H54 (cell line): ENCODE results near the gene LANCL3.

Source experiments
- DNase-seq: peaks from one replicate; pipeline ENCODE4 v3.0.0; 2011; ENCODE audit warnings: low spot score, mixed read lengths; ENCODE audit not compliant: insufficient read length
- FAIRE-seq: peaks from 3 replicates; lab custom pipeline; 2011; peaks lifted over from hg19 to GRCh38; lab: Jason Lieb, UNC
- POLR2A ChIP-seq: IDR thresholded peaks from 2 replicates; pipeline ENCODE4 v1.6.1; 2011; ENCODE audit warnings: low read depth, mild to moderate bottlenecking, low read length

LANCL3 gene

DNA sequence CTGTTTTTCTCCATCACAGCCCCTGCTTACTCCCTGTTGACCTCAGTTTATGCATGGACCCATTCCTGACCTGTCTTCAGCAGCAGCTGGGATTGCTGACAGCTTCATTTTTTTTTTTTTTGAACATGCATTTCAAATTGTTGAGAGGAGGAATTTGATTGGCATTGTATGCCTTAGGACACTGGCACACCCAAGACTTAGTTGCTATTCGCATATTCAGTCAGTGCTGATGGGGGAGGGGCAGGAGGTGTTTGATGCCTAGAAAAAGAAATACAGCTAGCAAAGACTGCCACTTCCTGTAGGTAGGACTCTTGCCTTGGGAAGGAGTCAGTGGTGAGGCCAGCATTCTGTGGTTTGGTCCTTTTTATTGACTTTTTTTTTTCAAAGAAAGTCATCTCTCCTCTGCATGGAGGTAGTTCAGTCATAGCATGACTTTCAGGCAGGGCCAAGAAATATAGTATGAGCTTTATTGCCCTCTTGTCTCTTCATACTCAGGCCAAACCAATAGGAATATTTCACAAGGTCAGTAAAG, 80.5 kb downstream of the LANCL3 start:
- no peak for FAIRE-seq
- DNase-seq = no peak
- no peak for TF ChIP-seq POLR2A

GRCh38 chrX:37652589-37653231, 81.2 kb downstream of the LANCL3 start:
- FAIRE-seq (no peak), DNase-seq (no peak)
- TF ChIP-seq POLR2A = no peak

- FAIRE-seq (no peak), DNase-seq (no peak)
- TF ChIP-seq POLR2A = no peak
Measured at GRCh38 chrX:37653397-37654085, 82.1 kb downstream of the LANCL3 start.

GRCh38 chrX:37658343-37659030, 87.0 kb downstream of the LANCL3 start:
- TF ChIP-seq POLR2A = no peak
- FAIRE-seq (no peak), DNase-seq (no peak)

GRCh38 chrX:37659047-37659446, 87.6 kb downstream of the LANCL3 start:
- FAIRE-seq (no peak), DNase-seq (no peak)
- no peak for TF ChIP-seq POLR2A

GRCh38 chrX:37662181-37662580, 90.7 kb downstream of the LANCL3 start:
- no peak for TF ChIP-seq POLR2A
- FAIRE-seq (no peak), DNase-seq (no peak)

DNA sequence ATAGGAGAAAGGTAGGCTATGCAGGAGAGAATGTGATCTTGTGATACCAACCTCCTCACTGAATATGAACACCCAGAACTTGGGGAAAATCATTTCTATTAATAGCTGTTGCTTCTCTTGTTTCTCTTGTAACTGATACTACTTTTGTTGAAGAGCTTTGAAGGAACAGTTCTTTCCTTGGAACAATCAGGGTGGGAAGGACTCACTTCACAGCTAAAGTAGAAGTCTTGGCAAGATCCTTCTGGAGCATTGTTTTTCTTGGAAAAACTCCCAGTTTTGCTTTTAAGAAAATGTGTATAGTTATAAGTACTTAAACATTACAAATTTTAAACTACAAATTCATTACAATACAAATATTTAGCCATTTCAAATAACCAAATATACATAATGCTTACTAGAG, 95.1 kb downstream of the LANCL3 start:
- TF ChIP-seq POLR2A = no peak
- FAIRE-seq (no peak), DNase-seq (no peak)

- no peak for TF ChIP-seq POLR2A
- FAIRE-seq (no peak), DNase-seq (no peak)
Measured at GRCh38 chrX:37667141-37667540, 95.7 kb downstream of the LANCL3 start.

DNA sequence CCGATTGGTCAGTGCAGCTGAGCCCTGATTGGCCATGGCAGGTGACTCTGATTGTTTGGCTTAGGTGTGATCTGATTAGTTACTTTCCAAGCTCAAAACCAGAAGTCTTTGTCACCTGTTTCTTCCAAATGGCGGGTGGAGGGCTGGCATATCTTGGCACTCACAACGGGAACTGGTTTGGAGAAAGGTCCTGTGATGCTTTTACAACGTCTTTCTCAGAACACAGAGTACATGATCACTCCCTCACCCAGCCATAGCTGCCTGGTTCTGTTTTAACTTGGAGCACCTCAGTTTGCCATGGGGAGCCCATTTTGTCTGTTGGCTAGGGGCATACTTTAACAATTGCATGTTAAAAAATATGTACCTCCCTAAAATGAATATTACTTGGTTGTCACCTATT, 101.1 kb downstream of the LANCL3 start:
- TF ChIP-seq POLR2A = no peak
- DNase-seq = no peak
- FAIRE-seq = no peak

DNA sequence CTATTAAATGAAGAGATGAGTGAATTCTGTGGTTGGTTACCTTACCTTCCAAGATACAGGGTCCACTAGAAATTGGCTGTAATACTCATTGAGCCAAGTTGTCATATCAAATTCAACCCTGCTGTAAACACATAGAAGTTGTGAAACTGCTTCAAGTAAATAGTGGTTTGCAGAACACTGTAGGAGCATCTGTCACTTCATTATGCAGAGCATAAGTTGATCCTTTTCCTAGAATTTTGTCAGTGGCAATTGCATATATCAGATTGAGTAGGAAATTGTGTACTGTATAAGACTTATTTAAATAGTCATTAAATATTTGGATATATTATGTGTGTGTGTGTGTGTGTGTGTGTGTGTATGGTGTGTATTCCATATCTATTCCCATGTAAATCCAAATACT, 105.3 kb downstream of the LANCL3 start:
- FAIRE-seq = no peak
- no peak for DNase-seq
- TF ChIP-seq POLR2A = no peak

DNA sequence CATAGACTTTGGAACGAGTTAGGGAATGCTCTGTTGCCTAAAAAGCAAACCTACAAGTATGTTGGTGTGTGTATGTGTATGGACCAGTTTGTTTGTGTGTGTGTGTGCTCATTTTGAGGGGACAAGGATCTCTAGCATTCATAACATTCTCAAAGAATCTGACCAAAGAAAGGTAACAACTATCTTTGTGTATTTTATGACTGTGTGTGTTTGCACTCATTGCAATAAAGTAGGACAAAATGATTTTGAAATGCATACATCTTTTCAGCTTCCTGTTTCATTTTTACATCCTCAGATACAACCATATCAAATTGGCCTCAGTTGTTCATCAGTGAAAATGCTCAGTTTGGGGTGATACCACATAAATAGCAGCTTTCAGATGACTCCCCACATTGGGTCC, 105.8 kb downstream of the LANCL3 start:
- TF ChIP-seq POLR2A = no peak
- DNase-seq (no peak), FAIRE-seq (no peak)

GRCh38 chrX:37677765-37678164, 106.3 kb downstream of the LANCL3 start:
- DNase-seq (no peak), FAIRE-seq (no peak)
- no peak for TF ChIP-seq POLR2A

- no peak for FAIRE-seq
- no peak for TF ChIP-seq POLR2A
- DNase-seq = no peak
Measured at GRCh38 chrX:37678574-37678973, 107.1 kb downstream of the LANCL3 start.

- no peak for TF ChIP-seq POLR2A
- DNase-seq (no peak), FAIRE-seq (no peak)
Measured at GRCh38 chrX:37679230-37679629, 107.8 kb downstream of the LANCL3 start.

DNA sequence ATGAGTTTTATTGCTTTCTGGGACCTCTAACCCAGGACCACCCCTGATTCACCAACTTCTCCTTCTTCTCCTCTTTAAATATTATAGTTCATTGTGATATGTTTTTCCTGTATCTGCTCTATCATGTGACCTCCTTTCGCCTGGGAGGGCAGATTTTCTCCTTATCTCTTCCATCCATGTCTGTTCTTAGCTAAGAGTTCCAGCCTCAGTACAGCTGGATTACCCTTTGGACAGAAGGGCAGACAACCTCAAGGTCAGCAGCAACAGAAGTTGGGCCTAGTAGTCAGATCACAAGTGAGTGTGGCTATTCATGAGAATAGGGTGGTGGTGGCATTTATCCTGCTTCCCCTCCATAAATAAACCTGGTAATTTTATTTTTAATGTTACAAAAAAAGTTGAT, 108.4 kb downstream of the LANCL3 start:
- DNase-seq (no peak), FAIRE-seq (no peak)
- TF ChIP-seq POLR2A = no peak
